ENCODE results near the gene ITCH. TPM values are rescaled to one million over a fixed set of nuclear protein-coding genes. Genes with fewer than 3 reads are reported as not detected.

The ITCH gene
- total and polyA plus RNA-seq, 9 of the 15 experiments (the other 6 are each of a cell fraction or from before 2014, with no cell fraction given) = 7.5 to 53.0 (median 22.9) TPM

GRCh38 chr20:34427784-34428183 is 64.7 kb downstream of the ITCH start (continued):
- TF ChIP-seq POLR2G (IDR thresholded peaks at IDR 0.05; ENCODE audit: low read depth, low read length) = no peak

DNA sequence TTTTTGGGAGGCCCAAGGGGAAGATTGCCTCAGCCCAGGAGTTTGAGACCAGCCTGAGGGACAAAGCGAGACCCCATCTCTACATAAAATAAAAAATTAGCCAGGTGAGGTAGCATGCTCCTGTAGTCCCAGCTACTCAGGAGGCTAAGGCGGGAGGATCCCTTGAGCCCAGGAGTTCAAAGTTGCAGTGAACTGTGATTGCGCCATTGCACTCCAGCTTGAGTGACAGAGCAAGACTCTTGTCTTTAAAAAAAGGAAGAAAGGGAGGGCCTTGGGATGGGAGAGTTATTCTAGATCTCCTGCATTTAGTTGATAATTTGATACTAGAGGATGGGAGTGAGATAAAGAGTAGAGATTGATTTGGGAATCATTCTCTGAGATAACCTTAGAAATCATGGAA is 68.1 kb downstream of the ITCH start:
- Histone ChIP-seq H4K20me1 (replicated peaks; ENCODE audit: control insufficient read depth, insufficient read depth, low read length) (0 out of 2 replicates have a peak, but pooled peaks cover 2% of the 10 kb centered on the region), H3K9me3 (replicated peaks; ENCODE audit: control insufficient read depth, insufficient read depth, low read depth, low read length) (no peaks in the 10 kb centered on the region), H3K36me3 (ENCODE audit: control insufficient read depth, insufficient read depth, low read length) (peaks cover 36% of the 10 kb centered on the region), H3K27me3 (ENCODE audit: control insufficient read depth in 2 of 2, insufficient read depth in 2 of 2, low read length in 2 of 2) (no peaks in the 10 kb centered on the region), H3K9ac (ENCODE audit: insufficient read depth in 1 of 2, low read depth in 2 of 2, low read length in 2 of 2) (no peak overlapping the region), H2AFZ (ENCODE audit: low read depth, low read length) (no peak overlapping the region), H3K4me2 (ENCODE audit: insufficient read depth, low read length) (no peak overlapping the region), H3K79me2 (ENCODE audit: control insufficient read depth, insufficient read depth, low read length) (no peaks in the 10 kb centered on the region), H3K4me3 (no peak overlapping the region), H3K9me1 (ENCODE audit: control insufficient read depth, insufficient read depth, low read length) (no peaks in the 10 kb centered on the region), H3K4me1 (replicated peaks in 1 of 2; ENCODE audit: control insufficient read depth in 2 of 2, insufficient read depth in 2 of 2, low read length in 2 of 2) (no peaks in the 10 kb centered on the region), H3K27ac (ENCODE audit: extremely low read depth, low read depth, low read length) (no peak overlapping the region)
- DNase-seq (ENCODE audit: extremely low read depth in 1 of 4, low spot score in 3 of 4) (no peak), ATAC-seq (no peak), FAIRE-seq (no peak)
- CTCF ChIA-PET (ENCODE audit: low intra/inter-chr PET ratio) = no interaction called here
- intact Hi-C loops (cut with micrococcal nuclease) = no loop called here
- in situ Hi-C loops (cut with MboI) = no loop called here
- WGBS (ENCODE audit: insufficient coverage, low coverage, missing lambda C conversion rate) = 96% methylated on average over 3 of the region's 3 CpGs
- POLR2A ChIA-PET = no interaction called here
- BruUV-seq (replicated peaks) = no TSS peak
- TF ChIP-seq KDM4B (IDR thresholded peaks at IDR 0.05; ENCODE audit: borderline replicate concordance in 2 of 2, low read depth in 1 of 2) (no peak), TBP (optimal IDR thresholded peaks at IDR 0.05; ENCODE audit: low read depth, low read length) (no peak), PKNOX1 (IDR thresholded peaks at IDR 0.05) (peak; percentile 78), CEBPG (CRISPR knock-in tag; IDR thresholded peaks at IDR 0.05) (peak; percentile 50), CEBPG (tag; conservative IDR thresholded peaks at IDR 0.05 in 1 of 2, IDR thresholded peaks at IDR 0.05 in 1 of 2) (no peak), HNRNPUL1 (IDR thresholded peaks at IDR 0.05; ENCODE audit: low read length) (no peak), ZNF174 (CRISPR knock-in tag; IDR thresholded peaks at IDR 0.05) (no peak), CEBPB (tag; IDR thresholded peaks at IDR 0.05) (peak; percentile 78), SAFB (IDR thresholded peaks at IDR 0.05; ENCODE audit: borderline replicate concordance, low read depth, low read length) (no peak), ZNF780A (CRISPR knock-in tag; IDR thresholded peaks at IDR 0.05) (no peak), TCF7 (IDR thresholded peaks at IDR 0.05; ENCODE audit: borderline replicate concordance) (no peak), SIN3A (IDR thresholded peaks at IDR 0.05; ENCODE audit: borderline replicate concordance in 2 of 2, control insufficient read depth in 1 of 2, low read depth in 2 of 2, low read length in 2 of 2) (no peak)
